DOHH2 (cell line): ENCODE measurements around the gene TTLL13.

ENCODE experiments used
- EZH2phosphoT487 ChIP-seq: fragments of 200-600 bp; sonication (generic); IDR thresholded peaks from 2 replicates; pipeline ENCODE4 v1.6.1; 2017; ENCODE audit warnings: borderline replicate concordance, mild to moderate bottlenecking, antibody characterized with exemption, low read length, moderate library complexity, mixed read lengths
- TF ChIP-seq, protein P1 (sequence below): fragments of 200-600 bp; sonication (generic); IDR thresholded peaks from one replicate; pipeline ENCODE4 v1.5.1; 2014; ENCODE audit warnings: antibody characterized with exemption, mild to moderate bottlenecking, low read depth, low read length; ENCODE audit not compliant: poor library complexity, severe bottlenecking

DNA sequence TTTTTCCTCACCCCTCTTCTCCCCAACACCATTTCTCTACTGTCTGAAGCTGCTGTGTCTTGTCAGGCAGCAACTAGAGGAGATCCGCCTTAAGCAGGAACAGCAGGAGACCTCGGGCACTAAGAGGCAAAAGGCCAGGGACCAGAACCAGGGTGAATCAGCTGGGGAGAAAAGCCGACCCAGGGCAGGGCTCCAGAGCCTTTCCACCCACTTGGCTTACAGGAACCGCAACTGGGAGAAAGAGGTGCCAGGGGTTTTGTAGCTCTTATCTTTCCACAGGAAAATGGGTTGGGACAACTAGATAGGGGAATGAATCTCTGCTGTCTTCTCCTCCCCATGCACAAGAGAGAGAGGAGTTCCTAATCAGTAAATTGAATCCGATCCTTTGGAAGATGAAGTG lies 13.1 kb downstream of the TTLL13 start:
- TF ChIP-seq, protein P1, sequence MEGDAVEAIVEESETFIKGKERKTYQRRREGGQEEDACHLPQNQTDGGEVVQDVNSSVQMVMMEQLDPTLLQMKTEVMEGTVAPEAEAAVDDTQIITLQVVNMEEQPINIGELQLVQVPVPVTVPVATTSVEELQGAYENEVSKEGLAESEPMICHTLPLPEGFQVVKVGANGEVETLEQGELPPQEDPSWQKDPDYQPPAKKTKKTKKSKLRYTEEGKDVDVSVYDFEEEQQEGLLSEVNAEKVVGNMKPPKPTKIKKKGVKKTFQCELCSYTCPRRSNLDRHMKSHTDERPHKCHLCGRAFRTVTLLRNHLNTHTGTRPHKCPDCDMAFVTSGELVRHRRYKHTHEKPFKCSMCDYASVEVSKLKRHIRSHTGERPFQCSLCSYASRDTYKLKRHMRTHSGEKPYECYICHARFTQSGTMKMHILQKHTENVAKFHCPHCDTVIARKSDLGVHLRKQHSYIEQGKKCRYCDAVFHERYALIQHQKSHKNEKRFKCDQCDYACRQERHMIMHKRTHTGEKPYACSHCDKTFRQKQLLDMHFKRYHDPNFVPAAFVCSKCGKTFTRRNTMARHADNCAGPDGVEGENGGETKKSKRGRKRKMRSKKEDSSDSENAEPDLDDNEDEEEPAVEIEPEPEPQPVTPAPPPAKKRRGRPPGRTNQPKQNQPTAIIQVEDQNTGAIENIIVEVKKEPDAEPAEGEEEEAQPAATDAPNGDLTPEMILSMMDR = no peak
- TF ChIP-seq EZH2phosphoT487 = no peak
